ENCODE data around the gene SORCS3.

- TF ChIP-seq CTCF (IDR thresholded peaks at IDR 0.05) (no peak), ZFX (IDR thresholded peaks at IDR 0.05; ENCODE audit: borderline replicate concordance) (no peak)
Observed at GRCh38 chr10:104834580-104834979, 193.5 kb downstream of the SORCS3 start.
